ENCODE results near the gene RPP14.
"Not testable (repeated sequence)": the region's sequence is repeated elsewhere in the genome, so short reads cannot be mapped to it uniquely, and the experiment has no call there.

RPP14 gene

GRCh38 chr3:58305882-58306711, at the start of gene RPP14, which contains the start of gene HTD2:
RPP14 (plus strand) TSS chr3:58306245; CDS start chr3:58310330, 4,085 bp downstream.
HTD2 (plus strand) TSS chr3:58306520; CDS start chr3:58317614, 11,094 bp downstream.
- DNase-seq, result peak; percentile 86

- no peak for DNase-seq
These were observed 49.5 kb upstream of the RPP14 start for GRCh38 chr3:58256511-58256910.

- DNase-seq, result no peak
These were observed 47.5 kb upstream of the RPP14 start for GRCh38 chr3:58258392-58259055.

GRCh38 chr3:58260261-58260731, 45.7 kb upstream of the RPP14 start:
- DNase-seq, result no peak

- DNase-seq, result no peak
These were observed 45.3 kb upstream of the RPP14 start for GRCh38 chr3:58260733-58261132.

GRCh38 chr3:58261954-58262666, 43.9 kb upstream of the RPP14 start:
- DNase-seq, result no peak

GRCh38 chr3:58266577-58266976, 39.5 kb upstream of the RPP14 start:
- no peak for DNase-seq

GRCh38 chr3:58267543-58267942, 38.5 kb upstream of the RPP14 start:
- not testable (repeated sequence) for DNase-seq

GRCh38 chr3:58269356-58269755, 36.7 kb upstream of the RPP14 start:
- DNase-seq, result no peak

GRCh38 chr3:58270485-58270884, 35.6 kb upstream of the RPP14 start:
- DNase-seq, result no peak

- DNase-seq, result no peak
These were observed 34.0 kb upstream of the RPP14 start for GRCh38 chr3:58271901-58272501.

GRCh38 chr3:58272891-58273290, 33.2 kb upstream of the RPP14 start:
- no peak for DNase-seq

GRCh38 chr3:58273362-58273761, 32.7 kb upstream of the RPP14 start:
- not testable (repeated sequence) for DNase-seq

GRCh38 chr3:58274027-58274614, 31.9 kb upstream of the RPP14 start:
- no peak for DNase-seq

- DNase-seq, result no peak
These were observed 25.0 kb upstream of the RPP14 start for GRCh38 chr3:58281069-58281468.

GRCh38 chr3:58285334-58285733, 20.7 kb upstream of the RPP14 start:
- no peak for DNase-seq

GRCh38 chr3:58287354-58287753, 18.7 kb upstream of the RPP14 start:
- no peak for DNase-seq

- DNase-seq, result no peak
These were observed 17.9 kb upstream of the RPP14 start for GRCh38 chr3:58288011-58288728.

- not testable (repeated sequence) for DNase-seq
These were observed 17.0 kb upstream of the RPP14 start for GRCh38 chr3:58288964-58289613.

GRCh38 chr3:58290446-58290845, 15.6 kb upstream of the RPP14 start:
- not testable (repeated sequence) for DNase-seq

GRCh38 chr3:58291671-58292338, 14.2 kb upstream of the RPP14 start:
- no peak for DNase-seq

All from NCI-H1105 (cell line).